A549 (cell line): ENCODE data around the gene FAM170B.

Source experiments
- BHLHE40 ChIP-seq: IDR thresholded peaks from 2 replicates; pipeline ENCODE4 v1.6.1; 2012; ENCODE audit warnings: low read depth, low read length, inconsistent platforms
- CBX8 ChIP-seq: fragments of 200-600 bp; sonication (generic); IDR thresholded peaks from 2 replicates; pipeline ENCODE4 v1.6.1; 2016
- CHD2 ChIP-seq: fragments of 150-350 bp; IDR thresholded peaks from 2 replicates; pipeline ENCODE4 v1.6.1; 2014; ENCODE audit warnings: low read length; ENCODE audit not compliant: partially characterized antibody
- CHD4 ChIP-seq: fragments of 200-600 bp; sonication (generic); IDR thresholded peaks from 2 replicates; pipeline ENCODE4 v1.6.1; 2016; ENCODE audit warnings: antibody characterized with exemption, mild to moderate bottlenecking, borderline replicate concordance
- CTCF ChIP-seq: fragments of >200 bp; sonication (Bioruptor Twin); formaldehyde crosslinking; IDR thresholded peaks from 3 replicates; pipeline ENCODE4 v1.5.1; 2016
- EP300 ChIP-seq, 2 experiments: fragments of >200 bp; sonication (Bioruptor Twin); formaldehyde crosslinking; IDR thresholded peaks; 2 replicates in 1 of 2; 3 replicates in 1 of 2; pipeline ENCODE4 v1.6.1; 2016 to 2017
- HMGXB4 ChIP-seq: fragments of 250-450 bp; sonication (Bioruptor Pico); IDR thresholded peaks from 2 replicates; pipeline ENCODE4 v1.5.0; 2021; ENCODE audit warnings: mild to moderate bottlenecking, moderate library complexity, borderline replicate concordance
- NFE2L2 ChIP-seq: fragments of 150-350 bp; conservative IDR thresholded peaks from 2 replicates; pipeline ENCODE4 v1.6.1; 2014; ENCODE audit warnings: low read length
- RAD21 ChIP-seq, 2 experiments: fragments of >200 bp in 1 of 2; sonication (Bioruptor Twin) in 1 of 2; formaldehyde crosslinking in 1 of 2; IDR thresholded peaks in 1 of 2; conservative IDR thresholded peaks in 1 of 2; 2 replicates in 1 of 2; 3 replicates in 1 of 2; pipeline ENCODE4 v1.6.1; 2012 to 2018; ENCODE audit warnings: inconsistent platforms in 1 of 2
- REST ChIP-seq: fragments of 200-600 bp; sonication (generic); IDR thresholded peaks from 2 replicates; pipeline ENCODE4 v1.6.1; 2016; ENCODE audit warnings: antibody characterized with exemption, mild to moderate bottlenecking, moderate library complexity
- SMC3 ChIP-seq: fragments of >200 bp; sonication (Bioruptor Twin); formaldehyde crosslinking; IDR thresholded peaks from 3 replicates; pipeline ENCODE4 v1.6.1; 2018; ENCODE audit warnings: inconsistent platforms
- SREBF2 ChIP-seq: fragments of 450-650 bp; IDR thresholded peaks from 2 replicates; pipeline ENCODE4 v1.6.1; 2014; ENCODE audit warnings: mild to moderate bottlenecking, moderate library complexity
- USF2 ChIP-seq: fragments of 450-650 bp; IDR thresholded peaks from 2 replicates; pipeline ENCODE4 v1.6.1; 2014; ENCODE audit warnings: antibody characterized with exemption

GRCh38 chr10:49144058-49144720 lies 10.4 kb upstream of the FAM170B start:
- TF ChIP-seq HMGXB4 (CRISPR knock-in tag) (no peak), CTCF (no peak), USF2 (no peak), CHD2 (no peak), REST (no peak), CBX8 (no peak), BHLHE40 (no peak), RAD21 (conservative IDR thresholded peaks at IDR 0.05 in 1 of 2, IDR thresholded peaks at IDR 0.05 in 1 of 2) (no peak), SMC3 (no peak), EP300 (IDR thresholded peaks at IDR 0.05) (no peak), CHD4 (no peak), SREBF2 (no peak), NFE2L2 (no peak)
